Measurements from ENCODE around the gene FOXI3.

Gene FOXI3

DNA sequence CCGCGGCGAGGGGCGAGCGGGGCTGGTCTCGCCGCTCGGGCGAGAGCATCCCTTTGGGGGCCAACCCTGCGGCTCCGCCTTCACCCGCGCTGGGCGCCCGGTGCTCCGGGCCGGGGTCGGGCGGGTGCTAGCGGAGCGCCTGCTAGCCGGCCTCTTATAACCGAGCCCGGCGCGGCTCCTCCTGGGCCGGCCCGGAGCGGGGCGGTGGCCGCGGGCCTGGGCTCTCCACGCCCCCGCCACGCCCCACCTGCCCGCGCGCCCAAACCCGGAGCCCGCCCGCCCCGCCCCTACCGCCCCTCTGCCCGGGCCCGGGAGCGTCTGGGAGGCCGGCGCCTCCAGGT, at the start of gene FOXI3:
Gene FOXI3 (minus strand): TSS at position 129 of the 341 bp plus-strand sequence. CDS start 158 bp downstream, outside the sequence.
- no peak for DNase-seq

- no peak for DNase-seq
Measured at GRCh38 chr2:88500691-88501090, 48.2 kb upstream of the FOXI3 start.

DNA sequence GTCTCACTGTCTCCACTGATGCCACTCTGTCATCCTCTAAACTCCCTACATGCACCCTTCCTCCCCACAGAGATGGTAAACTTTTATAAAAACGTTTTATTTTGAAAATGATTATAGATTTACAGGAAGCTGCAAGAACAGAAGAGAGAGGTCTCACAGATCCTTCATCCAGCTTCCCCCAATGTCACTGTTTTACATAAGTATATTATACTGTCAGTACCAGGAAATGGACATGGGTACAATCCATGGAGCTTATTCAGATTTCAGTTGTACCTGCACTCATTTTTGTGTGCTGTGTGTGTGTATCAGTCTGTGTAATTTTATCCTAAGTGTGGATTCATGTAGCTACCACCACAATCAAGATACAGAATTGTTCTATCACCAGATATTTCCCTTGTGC, 46.7 kb upstream of the FOXI3 start:
- no peak for DNase-seq

DNA sequence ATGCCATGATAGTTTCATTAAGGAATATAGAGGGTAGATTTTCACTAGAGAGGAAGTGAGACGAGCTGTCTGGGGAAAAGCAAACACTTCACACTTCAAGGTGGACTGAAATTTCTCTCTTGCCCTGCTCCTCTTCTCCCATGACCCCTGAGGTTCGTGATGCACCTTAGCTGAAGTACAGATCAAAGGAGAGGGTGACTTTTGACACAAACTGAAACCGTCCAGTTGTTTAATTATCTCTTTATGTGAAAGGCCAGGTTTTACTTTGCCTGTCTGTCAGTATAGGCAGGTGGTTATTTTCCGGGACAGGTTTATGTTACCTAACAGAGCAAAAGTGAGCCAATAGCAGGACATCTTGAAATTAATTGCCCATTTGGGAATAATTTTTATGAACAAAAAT, 41.0 kb upstream of the FOXI3 start:
- DNase-seq = no peak

DNA sequence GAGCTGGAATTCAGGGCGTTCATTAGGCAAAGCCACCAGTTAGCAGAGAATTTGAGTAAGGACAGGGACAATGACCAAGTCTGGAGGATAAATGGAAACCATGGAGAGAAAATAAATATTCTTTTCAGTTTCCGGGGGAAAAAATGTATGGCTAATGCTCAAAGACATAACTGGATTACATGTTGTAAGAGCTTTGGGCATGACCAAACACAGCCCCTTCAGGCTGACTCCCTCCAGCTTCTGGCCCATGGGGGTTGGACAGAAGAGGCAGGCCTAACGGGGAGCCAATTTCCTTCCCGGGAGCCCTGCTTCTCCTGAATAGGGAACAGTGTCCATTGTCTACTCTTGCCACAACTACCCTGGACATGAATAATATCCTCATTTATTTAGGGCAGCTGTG, 39.5 kb upstream of the FOXI3 start:
- DNase-seq = no peak

GRCh38 chr2:88489181-88489580, 36.7 kb upstream of the FOXI3 start:
- no peak for DNase-seq

DNA sequence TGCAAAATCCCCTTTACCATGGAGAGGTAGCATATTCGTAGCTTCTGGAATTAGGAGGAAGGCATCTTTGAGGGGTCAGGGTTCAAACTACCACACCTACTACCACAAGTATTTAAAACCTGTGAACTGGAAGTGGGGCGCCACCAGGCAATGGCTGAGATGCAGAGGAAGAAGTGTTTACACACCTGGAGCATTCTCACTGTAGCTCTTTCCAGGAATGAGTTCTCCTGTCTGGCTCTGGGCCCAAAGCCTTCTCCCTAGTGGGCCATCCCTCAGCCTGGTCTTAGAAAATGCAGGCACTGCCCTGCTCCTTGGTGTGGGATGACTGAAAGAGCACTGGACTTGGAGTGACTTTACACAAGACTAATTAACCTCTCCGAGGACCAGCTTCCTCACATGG, 30.7 kb upstream of the FOXI3 start:
- DNase-seq = no peak

- no peak for DNase-seq
Measured at GRCh38 chr2:88481691-88482336, 29.3 kb upstream of the FOXI3 start.

DNA sequence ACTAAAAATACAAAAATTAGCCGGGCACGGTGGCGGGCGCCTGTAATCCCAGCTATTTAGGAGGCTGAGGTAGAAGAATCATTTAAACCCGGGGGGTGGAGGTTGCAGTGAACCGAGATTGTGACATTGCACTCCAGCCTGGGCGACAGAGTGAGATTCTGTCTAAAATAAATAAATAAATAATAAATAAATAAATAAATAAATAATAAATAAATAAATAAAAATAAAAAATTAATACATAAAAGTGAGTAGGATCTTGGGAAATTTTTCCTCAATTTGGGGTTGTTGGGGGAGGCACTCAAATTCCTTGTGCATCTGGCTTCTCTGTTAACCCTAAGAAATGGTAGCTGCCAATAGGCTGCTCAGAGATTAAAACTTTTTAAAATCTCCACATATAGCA, 20.3 kb upstream of the FOXI3 start:
- no peak for DNase-seq

DNA sequence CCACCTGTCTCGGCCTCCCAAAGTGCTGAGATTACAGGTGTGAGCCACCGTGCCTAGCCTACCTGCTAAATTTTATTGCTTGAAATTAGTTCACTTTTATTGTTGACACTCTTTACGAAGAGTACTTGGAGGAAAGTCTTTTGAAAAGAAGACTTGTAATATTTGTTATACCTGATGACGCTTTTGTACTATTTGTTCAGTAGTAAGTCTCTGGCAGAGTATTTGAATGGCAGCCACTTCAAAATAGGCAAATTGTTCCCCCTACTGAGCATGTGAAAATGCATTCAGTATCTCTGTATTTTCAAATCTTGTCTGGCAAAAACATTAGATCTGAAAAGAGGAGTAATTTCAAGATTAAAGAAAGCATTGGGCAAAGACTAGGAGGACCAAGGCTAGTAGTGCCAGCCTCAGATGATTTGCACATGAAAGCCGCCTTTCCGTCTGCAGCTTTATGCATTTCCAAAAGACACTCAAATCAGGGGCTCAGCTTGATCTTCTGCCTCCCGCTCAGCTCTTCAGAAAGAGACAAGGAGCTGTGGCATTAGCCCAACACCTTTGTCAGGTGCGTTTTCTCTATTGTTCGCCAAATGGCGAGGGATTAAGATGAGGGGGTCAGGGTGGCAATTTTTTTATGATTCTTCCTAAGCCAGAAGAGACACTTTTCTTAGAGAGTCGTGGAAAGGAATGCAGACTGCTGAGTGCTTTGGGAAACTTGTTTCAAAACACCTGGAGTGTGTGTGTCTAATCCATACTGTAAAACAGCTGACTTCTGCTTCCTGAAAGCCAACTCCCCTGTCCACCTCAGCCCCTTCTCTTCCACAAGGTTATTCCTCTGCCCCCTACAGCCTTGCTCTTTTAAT, 18.8 kb upstream of the FOXI3 start:
- DNase-seq = no peak

DNA sequence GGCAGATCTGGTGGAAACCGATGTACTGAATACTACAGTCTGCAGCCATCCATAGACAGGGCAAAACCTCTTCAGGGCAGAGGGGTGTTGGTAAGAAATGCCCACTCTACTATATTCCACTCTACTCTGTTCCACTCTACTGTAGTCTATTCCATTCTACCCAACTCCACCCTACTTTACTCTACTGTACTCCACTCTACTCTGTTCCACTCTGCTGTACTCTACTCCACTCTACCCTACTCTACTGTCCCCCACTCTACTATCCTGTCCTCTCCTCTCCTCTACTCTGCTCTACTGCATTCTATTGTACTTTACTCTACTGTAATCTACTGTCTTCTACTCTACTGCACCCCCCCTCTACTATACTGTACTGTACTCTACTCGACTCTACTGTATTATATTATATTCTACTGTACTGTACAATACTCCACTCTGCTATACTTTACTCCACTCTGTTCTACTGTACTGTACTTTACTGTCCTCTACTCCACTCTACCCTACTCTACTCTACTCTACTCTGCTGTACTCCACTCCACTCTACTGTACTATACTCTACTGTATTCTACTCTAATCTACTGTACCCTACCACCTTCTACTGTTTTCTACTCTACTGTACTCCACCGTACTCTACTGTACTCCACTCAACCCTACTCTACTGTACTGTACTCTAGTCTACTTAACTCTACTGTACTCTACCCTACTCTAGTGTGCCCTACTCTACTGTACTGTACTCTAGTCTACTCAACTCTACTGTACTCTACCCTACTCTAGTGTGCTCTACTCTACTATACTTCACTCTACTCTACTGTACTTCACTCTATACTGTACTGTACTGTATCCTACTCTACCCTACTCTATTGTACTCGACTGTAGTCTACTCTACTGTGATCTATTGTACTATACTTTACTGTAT, 17.0 kb upstream of the FOXI3 start:
- no peak for DNase-seq

- no peak for DNase-seq
Measured at GRCh38 chr2:88464153-88464552, 11.7 kb upstream of the FOXI3 start.

DNA sequence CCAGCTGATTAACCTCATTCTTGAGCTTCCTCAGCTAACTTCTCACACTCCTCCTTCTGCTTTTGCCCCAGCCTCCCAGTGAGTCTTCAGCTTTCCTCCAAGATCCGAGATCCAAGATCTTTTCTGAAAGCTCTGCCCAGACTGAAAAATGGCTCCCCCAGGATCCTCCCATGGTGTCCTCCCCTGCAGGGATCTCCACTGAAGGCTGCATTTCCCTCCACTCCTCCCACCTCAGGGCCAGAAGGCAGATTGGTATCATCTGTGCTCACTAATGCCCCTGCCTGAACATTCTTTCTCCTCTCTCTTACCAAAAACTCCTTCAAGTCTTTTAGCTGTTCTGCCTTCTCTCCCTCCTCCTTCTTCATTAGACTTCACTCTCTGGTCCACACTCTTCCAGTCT, 6.1 kb upstream of the FOXI3 start:
- DNase-seq = no peak

DNA sequence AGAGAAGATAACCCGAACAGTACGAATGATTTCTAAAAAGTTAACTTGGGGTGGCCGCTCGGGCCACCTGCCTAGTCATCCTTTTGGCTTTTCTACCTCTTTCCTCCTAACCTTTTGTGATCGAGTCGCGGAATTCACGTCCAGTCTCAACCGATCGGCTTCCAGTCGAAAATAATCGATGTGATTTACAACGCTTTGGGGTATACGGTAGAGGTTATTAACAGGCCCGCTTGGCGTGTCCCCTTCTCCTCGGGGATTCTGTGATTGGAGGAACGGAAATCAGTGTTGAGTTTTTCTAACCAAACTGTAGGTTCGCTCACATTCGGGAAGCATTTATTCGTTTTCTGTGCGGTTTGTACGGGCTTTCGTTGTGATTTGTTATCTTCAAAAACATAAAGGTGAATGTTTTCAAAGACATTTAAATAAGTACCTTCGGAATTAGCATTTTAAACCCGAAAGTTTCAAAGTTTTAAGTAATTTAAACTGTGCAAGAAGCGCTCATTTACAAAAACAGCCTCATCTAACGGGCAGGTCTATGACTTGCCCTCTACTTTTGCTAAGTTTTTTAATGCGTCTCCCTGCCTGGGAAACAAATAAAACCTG, 588 bp upstream of the FOXI3 start:
- DNase-seq = no peak

- peak; percentile 23 for DNase-seq
Measured at GRCh38 chr2:88451811-88452564, 505 bp downstream of the FOXI3 start.

- no peak for DNase-seq
Measured at GRCh38 chr2:88450925-88451810, 1.3 kb downstream of the FOXI3 start.

- no peak for DNase-seq
Measured at GRCh38 chr2:88450186-88450585, 2.3 kb downstream of the FOXI3 start.

GRCh38 chr2:88448248-88448647, 4.2 kb downstream of the FOXI3 start:
- no peak for DNase-seq

DNA sequence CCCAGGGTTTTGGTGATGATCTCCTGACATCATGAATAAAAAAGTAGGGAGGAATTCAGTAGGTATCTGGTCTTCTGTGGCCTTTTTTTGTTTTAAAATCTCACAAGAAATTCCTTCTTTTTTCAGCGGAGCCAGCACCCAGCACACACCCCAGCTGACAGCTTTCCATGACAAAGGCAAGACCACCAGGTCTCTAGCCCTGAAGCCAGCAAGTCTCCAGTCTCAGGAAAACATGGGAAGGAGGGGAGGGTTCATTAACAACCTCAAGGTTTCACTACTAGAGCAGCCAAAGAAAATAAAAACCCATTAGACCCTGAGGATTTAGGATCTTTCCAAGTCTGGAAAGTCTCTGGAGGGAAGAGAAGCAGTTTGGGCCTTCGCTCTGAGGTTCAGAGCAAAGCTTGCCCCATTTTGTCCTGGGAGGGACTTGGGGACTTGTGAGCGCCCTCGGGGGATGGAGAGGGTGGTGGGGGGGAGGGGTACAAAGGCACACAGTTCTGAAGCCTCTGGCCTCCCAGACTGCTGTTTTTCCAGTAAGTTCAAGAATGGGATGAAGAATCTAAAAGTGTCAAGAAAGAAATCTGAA, 9.0 kb downstream of the FOXI3 start:
- DNase-seq = no peak

GRCh38 chr2:88442473-88442872, 10.0 kb downstream of the FOXI3 start:
- no peak for DNase-seq

DNA sequence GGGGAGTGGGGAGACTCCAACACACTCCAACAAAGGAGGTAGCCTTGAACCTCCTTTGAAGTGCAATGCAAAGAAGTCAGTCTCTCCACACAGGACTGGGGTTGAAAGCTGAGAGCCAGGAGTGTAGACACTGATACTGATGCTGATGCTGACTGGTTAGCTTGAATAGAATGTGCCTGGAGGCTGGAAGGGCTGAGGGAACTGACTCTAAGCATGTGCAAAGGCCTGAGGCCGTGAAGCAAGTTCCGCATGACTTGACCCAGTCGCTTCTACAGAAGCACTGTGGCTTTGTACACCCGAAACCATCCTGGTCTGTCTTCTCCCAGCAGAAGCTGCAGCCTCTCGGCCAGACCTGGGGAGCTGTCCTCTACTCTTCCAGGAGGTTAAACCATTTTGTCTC, 10.4 kb downstream of the FOXI3 start:
- no peak for DNase-seq
